Measurements from ENCODE around the gene MAPK6.

The MAPK6 gene

DNA sequence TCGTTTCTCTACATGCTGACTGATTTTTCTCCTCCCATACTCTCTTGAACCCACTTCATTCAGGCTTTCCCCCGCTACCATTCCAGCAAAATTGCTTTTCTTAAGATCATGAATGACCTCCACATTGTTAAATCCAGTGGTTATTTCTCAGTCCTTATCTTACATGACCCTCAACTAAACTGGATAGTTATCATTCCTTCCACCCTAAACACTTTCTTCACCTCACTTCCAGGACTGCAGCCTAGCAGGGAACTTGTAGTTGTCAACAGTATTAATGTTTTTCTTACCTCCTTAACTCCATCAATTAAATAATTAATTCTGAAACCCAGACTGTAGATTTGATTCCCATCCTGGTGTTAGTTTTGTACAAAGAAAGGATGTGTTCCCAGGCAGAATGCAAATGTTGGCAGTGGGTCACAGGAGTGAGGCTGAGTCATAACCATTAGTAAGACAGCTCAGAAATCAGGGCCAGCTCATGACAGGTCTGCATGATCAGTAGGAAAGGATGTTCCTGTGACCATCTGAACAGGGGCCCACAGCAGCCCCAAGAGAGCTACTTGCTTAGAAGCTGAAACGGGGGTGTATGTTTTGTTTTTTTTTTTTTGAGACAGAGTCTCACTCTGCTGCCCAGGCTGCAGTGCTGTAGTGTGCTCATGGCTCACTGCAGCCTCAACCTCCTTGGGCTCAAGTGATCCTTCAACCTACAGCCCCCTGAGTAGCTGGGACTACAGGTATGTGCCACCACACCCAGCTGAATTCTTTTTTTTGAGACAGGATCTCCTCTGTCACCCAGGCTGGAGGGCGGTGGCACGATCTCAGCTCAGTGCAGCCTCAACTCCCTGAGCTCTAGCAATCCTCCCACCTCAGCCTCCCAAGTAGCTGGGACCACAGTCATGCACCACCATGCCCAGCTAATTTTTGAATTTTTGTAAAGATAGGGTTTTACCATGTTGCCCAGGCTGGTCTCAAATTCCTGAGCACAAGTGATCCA lies 84.5 kb downstream of the MAPK6 start:
- DNase-seq (ENCODE audit: low read depth) = no peak

DNA sequence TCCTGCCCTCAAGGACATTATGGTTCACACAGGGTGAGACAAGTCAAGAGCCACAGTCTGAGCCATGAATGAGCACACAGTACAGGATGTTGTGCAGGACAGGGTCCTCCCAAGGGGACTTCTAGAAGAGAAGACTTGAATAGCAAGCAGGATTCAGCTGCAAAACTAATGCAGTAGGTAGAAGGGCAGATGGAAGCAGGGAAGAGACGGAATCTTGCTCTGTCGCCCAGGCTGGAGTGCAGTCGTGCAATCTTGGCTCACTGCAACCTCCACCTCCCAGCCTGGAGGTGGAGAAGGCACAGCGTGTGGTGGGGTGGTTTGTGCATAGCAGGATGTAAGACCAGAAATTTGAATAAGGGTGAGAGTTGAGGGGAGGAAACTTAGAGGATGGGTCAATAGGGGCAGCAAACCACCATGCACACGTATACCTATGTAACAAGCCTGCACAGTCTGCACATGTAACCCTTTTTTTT lies 85.5 kb downstream of the MAPK6 start:
- no peak for DNase-seq (ENCODE audit: low read depth)

DNA sequence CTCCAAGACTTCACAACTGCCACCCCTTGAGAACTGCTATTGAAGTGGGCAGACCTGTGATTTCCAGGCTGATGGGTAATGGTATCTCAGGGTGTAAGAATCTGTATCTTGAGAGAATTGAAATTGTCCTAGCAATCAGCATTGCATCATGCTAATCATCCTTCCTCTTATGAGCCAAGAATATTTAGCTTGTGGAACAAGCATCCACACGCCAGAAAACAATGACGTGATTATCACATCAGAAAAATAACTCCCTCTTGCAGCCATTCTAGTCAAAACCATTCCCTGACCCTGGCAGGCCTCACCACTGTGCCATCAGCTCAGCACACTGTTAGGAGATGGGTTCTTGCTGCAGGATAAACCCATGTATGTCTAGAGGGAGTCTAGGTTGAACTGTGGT lies 86.8 kb downstream of the MAPK6 start:
- DNase-seq (ENCODE audit: low read depth) = no peak

DNA sequence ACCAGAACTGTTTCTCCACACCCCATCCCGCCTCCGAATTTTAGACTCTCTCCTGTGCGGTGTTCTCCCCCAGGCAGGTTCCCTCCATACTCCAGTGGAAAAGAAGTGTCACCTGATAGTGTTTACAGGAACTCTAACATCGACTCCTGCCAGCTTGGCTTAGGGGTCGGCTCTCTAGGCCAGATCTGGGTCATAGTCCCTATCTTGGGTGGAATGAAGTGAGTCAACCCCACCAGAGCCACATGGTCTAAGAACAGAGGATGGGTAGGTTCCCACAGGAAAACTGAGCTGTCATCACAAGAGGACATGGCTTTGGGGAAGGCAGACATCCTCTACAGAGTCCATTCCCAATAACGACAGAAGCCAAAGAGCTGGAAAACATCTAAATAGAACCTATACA lies 87.6 kb downstream of the MAPK6 start:
- DNase-seq (ENCODE audit: low read depth) = no peak

DNA sequence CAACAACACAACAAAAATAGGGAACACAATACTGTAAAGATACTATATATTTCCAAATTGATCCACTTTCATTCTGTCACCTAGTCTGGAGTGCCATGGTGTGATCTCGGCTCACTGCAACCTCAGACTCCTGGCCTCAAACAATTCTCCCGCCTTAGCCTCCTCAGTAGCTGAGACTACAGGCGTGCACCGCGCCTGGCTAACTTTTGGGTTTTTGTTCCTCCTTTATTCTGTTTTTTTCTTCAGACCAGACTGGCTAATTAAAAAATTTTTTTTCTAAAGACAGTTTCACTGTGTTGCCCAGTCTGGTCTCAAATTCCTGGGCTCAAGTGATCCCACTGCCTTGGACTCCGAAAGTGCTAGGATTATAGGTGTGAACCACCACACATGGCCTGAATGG lies 88.2 kb downstream of the MAPK6 start:
- DNase-seq (ENCODE audit: low read depth) = no peak

DNA sequence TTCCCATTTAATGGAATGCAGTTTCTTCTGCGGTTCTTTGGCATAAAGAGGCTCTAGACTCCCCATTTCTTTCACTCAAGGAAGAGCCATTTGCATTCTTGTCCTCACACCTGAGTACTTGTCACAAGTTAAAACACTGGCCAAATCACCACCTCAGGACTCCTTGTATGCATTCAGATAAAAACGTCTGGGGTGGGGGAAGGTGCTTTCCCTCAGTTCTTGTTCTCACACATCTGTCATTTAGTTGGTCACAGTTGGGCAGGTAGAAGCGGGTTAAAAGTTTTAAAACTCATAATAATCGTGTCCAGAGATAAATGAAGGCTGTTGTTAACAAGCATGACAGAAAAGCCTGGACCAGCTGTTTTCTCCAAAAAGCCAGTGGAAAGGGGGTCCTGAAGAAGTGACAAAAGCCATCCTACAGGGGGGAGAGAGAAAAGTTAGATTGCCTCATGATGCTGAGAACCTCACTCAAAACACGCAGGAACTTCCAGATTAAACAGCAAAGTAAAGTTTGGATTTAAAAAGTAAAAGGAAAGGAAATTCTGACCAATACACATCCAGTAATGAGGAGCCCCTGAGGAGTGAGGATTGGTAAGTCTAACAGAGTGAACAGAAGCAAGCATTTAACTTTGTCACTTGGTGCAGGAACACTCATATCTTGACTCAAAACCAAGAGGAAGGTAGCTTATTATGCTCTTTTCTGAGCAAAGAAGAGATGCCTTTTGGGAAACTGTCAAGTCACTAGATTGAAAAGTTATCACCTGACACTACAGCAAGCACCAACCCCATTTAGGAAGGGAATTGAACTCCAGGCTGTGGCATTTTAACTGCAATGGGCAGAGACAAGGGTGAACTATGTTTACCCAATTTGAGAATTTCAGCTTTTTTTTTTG lies 90.8 kb downstream of the MAPK6 start:
- DNase-seq (ENCODE audit: low read depth) = no peak

DNA sequence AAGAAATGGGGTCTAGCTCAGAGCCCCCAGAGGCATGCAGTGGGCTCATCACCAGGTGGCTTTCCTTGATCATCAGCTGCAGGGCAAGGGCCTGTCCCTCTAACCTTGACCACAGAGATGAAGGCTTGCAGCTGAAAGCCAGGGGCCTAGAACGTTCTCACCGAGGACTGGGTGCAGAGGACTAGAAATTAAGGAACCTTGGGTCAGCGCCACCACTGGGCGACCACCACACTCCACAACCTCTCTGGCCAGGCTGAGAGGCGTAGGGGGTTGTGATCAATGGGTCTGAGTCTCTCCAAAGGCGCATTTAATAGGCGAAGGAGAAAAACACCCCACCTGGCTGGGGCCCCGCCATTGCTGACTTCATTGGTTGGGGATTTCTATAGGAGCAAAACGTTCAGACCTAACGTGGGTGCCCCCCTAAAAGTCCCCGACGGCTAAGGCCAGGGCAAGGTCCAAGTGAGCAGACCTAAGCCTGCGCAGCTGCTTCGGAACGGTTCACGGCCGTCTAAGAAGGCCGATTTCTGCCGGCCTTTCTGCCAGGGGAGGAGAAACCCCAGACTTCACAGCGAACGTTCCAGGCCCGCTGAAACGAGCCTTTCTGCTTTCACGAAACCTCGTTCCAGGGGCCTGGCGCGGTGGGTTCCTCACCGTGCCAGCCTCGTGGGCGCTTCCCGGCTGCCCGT lies 92.6 kb downstream of the MAPK6 start:
- DNase-seq (ENCODE audit: low read depth) = no peak

DNA sequence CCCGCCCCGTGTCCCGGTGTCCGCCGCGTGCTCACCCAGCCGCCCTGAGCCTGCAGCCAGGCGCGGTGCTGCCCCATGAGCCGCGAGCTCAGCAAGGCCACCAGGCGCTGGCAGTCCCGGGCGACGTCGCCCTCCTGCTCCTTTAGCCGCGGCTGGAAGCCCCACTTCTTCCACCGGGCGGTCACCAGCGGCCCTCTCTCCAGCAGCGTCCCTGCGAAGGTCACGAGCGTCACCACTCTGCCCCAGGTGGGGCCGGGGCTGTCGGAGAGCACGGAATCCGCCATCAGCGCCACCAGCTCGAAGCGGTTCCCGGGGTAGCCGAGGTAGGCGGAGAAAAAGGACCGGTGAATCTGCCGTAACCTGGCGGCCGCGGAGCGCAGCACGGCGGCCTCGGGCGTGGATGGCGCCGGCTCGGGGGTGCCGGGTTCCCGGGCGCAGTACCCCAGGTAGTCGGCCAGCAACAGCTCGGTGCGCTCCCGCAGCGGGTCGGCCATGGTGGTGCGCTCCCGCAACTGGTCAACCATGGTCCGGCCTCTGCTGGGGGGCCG lies 93.3 kb downstream of the MAPK6 start:
- no peak for DNase-seq (ENCODE audit: low read depth)

DNA sequence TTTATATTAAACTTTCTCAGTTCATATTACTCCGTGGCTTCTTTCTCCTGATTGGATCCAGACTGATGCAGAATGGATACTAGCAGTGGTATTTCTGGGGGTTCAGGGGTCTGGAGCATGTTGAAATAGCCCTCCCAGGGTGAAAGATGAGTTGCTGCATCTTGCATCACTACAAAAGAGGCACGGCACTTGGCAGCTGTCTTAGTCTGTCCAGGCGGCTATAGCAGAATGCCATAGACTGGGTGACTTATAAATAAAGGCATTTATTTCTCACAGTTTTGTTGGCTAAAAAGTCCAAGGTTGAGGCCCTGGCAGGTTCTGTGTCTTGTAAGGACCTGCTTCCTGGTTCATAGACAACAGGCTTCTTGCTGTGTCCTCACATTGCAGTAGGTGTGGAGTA lies 94.2 kb downstream of the MAPK6 start:
- DNase-seq (ENCODE audit: low read depth) = no peak

DNA sequence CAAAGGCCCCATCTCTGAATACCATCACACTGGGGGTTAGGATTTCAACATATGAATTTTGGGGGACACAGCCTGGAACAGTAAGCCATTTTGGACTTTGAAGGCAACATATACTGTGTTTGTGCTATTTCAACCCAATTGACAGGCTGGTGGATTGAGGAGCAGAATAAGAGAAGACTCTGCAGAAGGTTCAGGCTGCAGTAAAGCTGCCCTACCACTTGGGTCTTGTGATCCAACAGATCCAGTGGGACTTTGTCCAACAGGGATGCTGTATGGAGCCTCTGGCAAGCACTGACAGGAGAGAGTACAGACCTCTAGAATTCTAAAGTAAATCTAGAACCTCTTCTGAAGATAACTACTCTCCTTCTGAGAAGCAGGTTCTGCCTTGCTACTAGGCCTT lies 94.7 kb downstream of the MAPK6 start:
- no peak for DNase-seq (ENCODE audit: low read depth)

DNA sequence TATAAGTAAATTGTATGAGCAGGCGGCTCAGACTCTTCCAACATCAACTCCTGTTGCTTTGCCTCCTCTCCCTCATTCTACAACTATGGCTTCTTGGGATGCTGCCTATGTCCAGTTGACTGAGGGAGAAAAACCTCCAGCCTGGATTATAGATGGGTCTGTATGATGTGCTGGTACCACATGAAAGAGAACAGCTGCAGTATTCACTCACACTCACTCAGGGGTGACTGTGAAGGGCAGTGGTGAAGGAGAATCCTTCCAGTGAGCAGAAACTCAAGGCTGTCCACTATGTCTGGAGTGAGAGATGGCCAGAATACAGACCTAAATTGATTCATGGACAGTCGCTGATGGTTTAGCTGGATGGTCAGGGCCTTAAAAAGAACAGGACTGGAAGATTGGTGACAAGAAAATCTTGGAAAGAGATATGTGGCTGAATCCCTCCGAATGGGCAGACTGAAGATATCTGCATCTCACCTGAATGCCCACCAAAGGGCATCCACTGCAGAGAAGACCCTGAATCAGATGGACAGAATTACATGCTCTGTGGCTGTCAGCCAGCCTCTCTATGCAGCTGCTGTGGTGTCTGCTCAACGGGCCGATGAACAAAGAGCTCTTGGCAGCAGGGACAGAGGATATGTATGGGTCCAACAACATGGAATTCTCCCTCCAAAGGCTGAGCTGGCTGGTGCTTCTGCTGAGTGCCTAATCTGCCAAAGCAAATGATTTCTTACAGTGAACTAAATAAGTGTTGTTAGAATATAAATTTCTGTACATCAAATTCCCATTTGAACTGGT lies 95.4 kb downstream of the MAPK6 start:
- no peak for DNase-seq (ENCODE audit: low read depth)

DNA sequence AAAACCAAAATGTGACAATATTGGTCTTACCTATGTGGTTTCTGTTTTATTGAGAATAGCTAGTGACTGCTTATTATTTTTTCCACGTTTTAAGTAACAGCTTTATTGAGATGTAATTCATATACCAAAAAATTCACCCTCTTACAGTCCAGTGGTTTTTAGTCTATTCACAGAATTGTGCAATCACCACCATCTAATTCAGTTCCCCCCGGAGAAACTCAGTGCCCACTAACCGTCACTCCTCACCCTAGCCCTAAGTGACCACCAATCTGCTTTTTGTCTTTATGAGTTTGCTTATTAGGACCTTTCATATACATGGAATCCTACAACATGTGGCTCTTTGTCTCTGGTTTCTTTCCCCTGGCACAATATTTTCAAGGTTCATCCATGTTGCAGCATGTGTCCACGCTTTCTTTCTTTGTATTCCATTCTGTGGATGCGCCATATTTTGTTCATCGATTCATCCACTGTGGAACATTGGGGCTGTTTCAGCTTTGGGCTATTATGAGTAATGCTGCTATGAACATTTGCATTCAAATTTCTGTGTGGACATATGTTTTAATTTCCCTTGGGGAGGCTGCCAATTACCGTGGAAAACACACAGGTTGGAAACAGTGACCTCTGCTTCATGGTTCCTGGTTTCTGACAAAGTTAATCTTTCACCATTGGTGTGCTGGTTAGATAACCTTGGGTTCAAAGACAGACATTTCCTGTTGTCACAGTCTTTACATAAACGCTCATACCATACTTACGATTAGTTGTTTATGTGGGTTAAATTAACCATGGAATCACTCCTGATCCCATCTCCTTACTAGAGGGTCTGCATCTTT lies 96.8 kb downstream of the MAPK6 start:
- no peak for DNase-seq (ENCODE audit: low read depth)
